ENCODE measurements around the gene MBOAT7.
A peak's percentile ranks its signal among the peaks of the same experiment; 100 is the strongest.
"Not testable (repeated sequence)": the region's sequence is repeated elsewhere in the genome, so short reads cannot be mapped to it uniquely, and the experiment has no call there.

The MBOAT7 gene

GRCh38 chr19:54216869-54217268, 27.5 kb upstream of the MBOAT7 start:
- no peak for DNase-seq (ENCODE audit: low read depth in 1 of 2, low spot score in 1 of 2)
- no peak overlapping the region for H3K4me3 ChIP-seq (replicated peaks; ENCODE audit: insufficient read depth, low read length)
- H3K27ac ChIP-seq (replicated peaks): no peak overlapping the region
- TF ChIP-seq, protein P1, sequence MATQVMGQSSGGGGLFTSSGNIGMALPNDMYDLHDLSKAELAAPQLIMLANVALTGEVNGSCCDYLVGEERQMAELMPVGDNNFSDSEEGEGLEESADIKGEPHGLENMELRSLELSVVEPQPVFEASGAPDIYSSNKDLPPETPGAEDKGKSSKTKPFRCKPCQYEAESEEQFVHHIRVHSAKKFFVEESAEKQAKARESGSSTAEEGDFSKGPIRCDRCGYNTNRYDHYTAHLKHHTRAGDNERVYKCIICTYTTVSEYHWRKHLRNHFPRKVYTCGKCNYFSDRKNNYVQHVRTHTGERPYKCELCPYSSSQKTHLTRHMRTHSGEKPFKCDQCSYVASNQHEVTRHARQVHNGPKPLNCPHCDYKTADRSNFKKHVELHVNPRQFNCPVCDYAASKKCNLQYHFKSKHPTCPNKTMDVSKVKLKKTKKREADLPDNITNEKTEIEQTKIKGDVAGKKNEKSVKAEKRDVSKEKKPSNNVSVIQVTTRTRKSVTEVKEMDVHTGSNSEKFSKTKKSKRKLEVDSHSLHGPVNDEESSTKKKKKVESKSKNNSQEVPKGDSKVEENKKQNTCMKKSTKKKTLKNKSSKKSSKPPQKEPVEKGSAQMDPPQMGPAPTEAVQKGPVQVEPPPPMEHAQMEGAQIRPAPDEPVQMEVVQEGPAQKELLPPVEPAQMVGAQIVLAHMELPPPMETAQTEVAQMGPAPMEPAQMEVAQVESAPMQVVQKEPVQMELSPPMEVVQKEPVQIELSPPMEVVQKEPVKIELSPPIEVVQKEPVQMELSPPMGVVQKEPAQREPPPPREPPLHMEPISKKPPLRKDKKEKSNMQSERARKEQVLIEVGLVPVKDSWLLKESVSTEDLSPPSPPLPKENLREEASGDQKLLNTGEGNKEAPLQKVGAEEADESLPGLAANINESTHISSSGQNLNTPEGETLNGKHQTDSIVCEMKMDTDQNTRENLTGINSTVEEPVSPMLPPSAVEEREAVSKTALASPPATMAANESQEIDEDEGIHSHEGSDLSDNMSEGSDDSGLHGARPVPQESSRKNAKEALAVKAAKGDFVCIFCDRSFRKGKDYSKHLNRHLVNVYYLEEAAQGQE (IDR thresholded peaks at IDR 0.05; ENCODE audit: insufficient replicate concordance, low read depth): no peak
- TF ChIP-seq, protein P2, sequence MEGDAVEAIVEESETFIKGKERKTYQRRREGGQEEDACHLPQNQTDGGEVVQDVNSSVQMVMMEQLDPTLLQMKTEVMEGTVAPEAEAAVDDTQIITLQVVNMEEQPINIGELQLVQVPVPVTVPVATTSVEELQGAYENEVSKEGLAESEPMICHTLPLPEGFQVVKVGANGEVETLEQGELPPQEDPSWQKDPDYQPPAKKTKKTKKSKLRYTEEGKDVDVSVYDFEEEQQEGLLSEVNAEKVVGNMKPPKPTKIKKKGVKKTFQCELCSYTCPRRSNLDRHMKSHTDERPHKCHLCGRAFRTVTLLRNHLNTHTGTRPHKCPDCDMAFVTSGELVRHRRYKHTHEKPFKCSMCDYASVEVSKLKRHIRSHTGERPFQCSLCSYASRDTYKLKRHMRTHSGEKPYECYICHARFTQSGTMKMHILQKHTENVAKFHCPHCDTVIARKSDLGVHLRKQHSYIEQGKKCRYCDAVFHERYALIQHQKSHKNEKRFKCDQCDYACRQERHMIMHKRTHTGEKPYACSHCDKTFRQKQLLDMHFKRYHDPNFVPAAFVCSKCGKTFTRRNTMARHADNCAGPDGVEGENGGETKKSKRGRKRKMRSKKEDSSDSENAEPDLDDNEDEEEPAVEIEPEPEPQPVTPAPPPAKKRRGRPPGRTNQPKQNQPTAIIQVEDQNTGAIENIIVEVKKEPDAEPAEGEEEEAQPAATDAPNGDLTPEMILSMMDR (IDR thresholded peaks at IDR 0.05; ENCODE audit: insufficient read depth, low read length): no peak
- TF ChIP-seq SPI1 (IDR thresholded peaks at IDR 0.05; ENCODE audit: borderline replicate concordance, low read depth): no peak
- TF ChIP-seq POLR2AphosphoS5 (IDR thresholded peaks at IDR 0.05; ENCODE audit: low read depth): no peak
- TF ChIP-seq GABPA (IDR thresholded peaks at IDR 0.05; ENCODE audit: low read depth): no peak
- no peaks in the 10 kb centered on the region for H3K27me3 ChIP-seq (ENCODE audit: insufficient read depth, poor library complexity, severe bottlenecking)

DNA sequence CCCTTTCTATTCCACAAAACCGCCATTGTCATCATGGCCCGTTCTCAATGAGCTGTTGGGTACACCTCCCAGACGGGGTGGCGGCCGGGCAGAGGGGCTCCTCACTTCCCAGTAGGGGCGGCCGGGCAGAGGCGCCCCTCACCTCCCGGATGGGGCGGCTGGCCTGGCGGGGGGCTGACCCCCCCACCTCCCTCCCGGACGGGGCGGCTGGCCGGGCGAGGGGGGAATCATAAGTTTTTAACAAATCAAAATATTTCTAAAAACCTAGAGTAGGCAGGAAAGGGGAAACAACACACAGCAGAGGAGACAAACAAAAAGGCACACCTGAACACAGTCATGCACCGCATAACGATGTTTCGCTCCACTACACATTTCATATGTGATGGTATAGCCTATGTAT, 25.4 kb upstream of the MBOAT7 start:
- not testable (repeated sequence) for DNase-seq (ENCODE audit: low read depth in 1 of 2, low spot score in 1 of 2); H3K27ac ChIP-seq (replicated peaks); H3K4me3 ChIP-seq (replicated peaks; ENCODE audit: insufficient read depth, low read length); H3K27me3 ChIP-seq (ENCODE audit: insufficient read depth, poor library complexity, severe bottlenecking)

GRCh38 chr19:54214217-54214616, 24.8 kb upstream of the MBOAT7 start:
- DNase-seq (ENCODE audit: low read depth in 1 of 2, low spot score in 1 of 2); H3K27ac ChIP-seq (replicated peaks); H3K27me3 ChIP-seq (ENCODE audit: insufficient read depth, poor library complexity, severe bottlenecking); H3K4me3 ChIP-seq (replicated peaks; ENCODE audit: insufficient read depth, low read length): not testable (repeated sequence)

- Histone ChIP-seq H3K27me3 (ENCODE audit: insufficient read depth, poor library complexity, severe bottlenecking) (no peaks in the 10 kb centered on the region), H3K27ac (replicated peaks) (no peak overlapping the region), H3K4me3 (replicated peaks; ENCODE audit: insufficient read depth, low read length) (no peak overlapping the region)
- TF ChIP-seq SPI1 (IDR thresholded peaks at IDR 0.05; ENCODE audit: borderline replicate concordance, low read depth) (no peak), GABPA (IDR thresholded peaks at IDR 0.05; ENCODE audit: low read depth) (no peak), POLR2AphosphoS5 (IDR thresholded peaks at IDR 0.05; ENCODE audit: low read depth) (no peak)
- TF ChIP-seq, protein P1 (IDR thresholded peaks at IDR 0.05; ENCODE audit: insufficient replicate concordance, low read depth): no peak
- TF ChIP-seq, protein P2 (IDR thresholded peaks at IDR 0.05; ENCODE audit: insufficient read depth, low read length): no peak
- no peak for DNase-seq (ENCODE audit: low read depth in 1 of 2, low spot score in 1 of 2)
Observed at GRCh38 chr19:54211235-54211634, 21.9 kb upstream of the MBOAT7 start.

- no peaks in the 10 kb centered on the region for H3K27me3 ChIP-seq (ENCODE audit: insufficient read depth, poor library complexity, severe bottlenecking)
- peak; percentile 44 to 55 for DNase-seq (ENCODE audit: low read depth in 1 of 2, low spot score in 1 of 2)
- peak; percentile 16; the same call in 1 of the 2 replicates for TF ChIP-seq SPI1 (IDR thresholded peaks at IDR 0.05; ENCODE audit: borderline replicate concordance, low read depth)
- TF ChIP-seq GABPA (IDR thresholded peaks at IDR 0.05; ENCODE audit: low read depth): no peak
- TF ChIP-seq POLR2AphosphoS5 (IDR thresholded peaks at IDR 0.05; ENCODE audit: low read depth): no peak
- TF ChIP-seq, protein P2 (IDR thresholded peaks at IDR 0.05; ENCODE audit: insufficient read depth, low read length): no peak
- TF ChIP-seq, protein P1 (IDR thresholded peaks at IDR 0.05; ENCODE audit: insufficient replicate concordance, low read depth): no peak
- H3K27ac ChIP-seq (replicated peaks): peak overlapping the region; percentile 86
- no peak overlapping the region for H3K4me3 ChIP-seq (replicated peaks; ENCODE audit: insufficient read depth, low read length)
Observed at GRCh38 chr19:54209811-54210494, 20.6 kb upstream of the MBOAT7 start.
